SK-N-SH (cell line): ENCODE data around the gene CAPN7. TPM values are rescaled to one million over a fixed set of nuclear protein-coding genes. Genes with fewer than 3 reads are reported as not detected.

Source experiments
- CTCF ChIA-PET: fragments of 300-600, 350-600 bp; formaldehyde crosslinking; extraction: SDS; loops from one replicate; lab custom pipeline; 2021; lab: Yijun Ruan, JAX
- POLR2A ChIA-PET: fragments of 350-600 bp; sonication (Branson Sonifier 250); formaldehyde crosslinking; extraction: SDS; loops from one replicate; lab custom pipeline; 2020; ENCODE audit warnings: antibody characterized with exemption, inconsistent platforms; lab: Yijun Ruan, JAX
- DNase-seq: peaks from one replicate; pipeline ENCODE4 v3.0.0; 2012
- H2AFZ ChIP-seq: fragments of 200-600 bp; sonication (generic); 2 replicates; pipeline ENCODE4 v1.8.1; 2016; ENCODE audit warnings: antibody characterized with exemption, mild to moderate bottlenecking, low read depth
- H3F3A ChIP-seq: fragments of 200-600 bp; sonication (generic); replicated peaks from 2 replicates; pipeline ENCODE3; 2016; ENCODE audit warnings: antibody characterized with exemption, mild to moderate bottlenecking; ENCODE audit not compliant: insufficient read depth
- H3K27ac ChIP-seq, 2 experiments: fragments of 200-500 bp in 1 of 2; fragments of 200-600 bp in 1 of 2; sonication (Bioruptor generic) in 1 of 2; sonication (generic), shearing (Covaris generic) in 1 of 2; 2 replicates each; pipeline versions ENCODE4 v1.5.1 to v1.6.1; 2014 to 2016; ENCODE audit warnings: low read depth in 2 of 2, inconsistent platforms in 1 of 2, low read length in 1 of 2, mild to moderate bottlenecking in 1 of 2, mixed read lengths in 1 of 2
- H3K27me3 ChIP-seq: fragments of 200-600 bp; sonication (generic), shearing (Covaris generic); 2 replicates; pipeline ENCODE4 v1.6.1; 2016; ENCODE audit warnings: mixed run types; ENCODE audit not compliant: insufficient read depth
- H3K36me3 ChIP-seq, 2 experiments: fragments of 200-500 bp in 1 of 2; fragments of 200-600 bp in 1 of 2; sonication (Bioruptor generic) in 1 of 2; sonication (generic) in 1 of 2; replicated peaks in 1 of 2; 2 replicates each; pipeline versions ENCODE3 to v1.5.1; 2014 to 2016; ENCODE audit warnings: low read length in 1 of 2, mild to moderate bottlenecking in 1 of 2; ENCODE audit not compliant: insufficient read depth in 2 of 2, control insufficient read depth in 1 of 2
- H3K4me1 ChIP-seq, 2 experiments: fragments of 200-500 bp in 1 of 2; fragments of 200-600 bp in 1 of 2; sonication (Bioruptor generic) in 1 of 2; sonication (generic), shearing (Covaris generic) in 1 of 2; 2 replicates each; pipeline versions ENCODE4 v1.5.1 to v1.6.1; 2014 to 2016; ENCODE audit warnings: low read depth in 1 of 2, low read length in 1 of 2, mixed run types in 1 of 2; ENCODE audit not compliant: insufficient read depth in 2 of 2, control insufficient read depth in 1 of 2
- H3K4me2 ChIP-seq: fragments of 200-600 bp; sonication (generic), shearing (Covaris generic); 2 replicates; pipeline ENCODE4 v1.6.1; 2017; ENCODE audit warnings: mixed run types
- H3K4me3 ChIP-seq, 2 experiments: fragments of 200-500 bp in 1 of 2; fragments of 200-600 bp in 1 of 2; sonication (Bioruptor generic) in 1 of 2; sonication (generic), shearing (Covaris generic) in 1 of 2; 2 replicates each; pipeline versions ENCODE4 v1.5.1 to v1.8.1; 2014 to 2016; ENCODE audit warnings: low read depth in 2 of 2, inconsistent platforms in 1 of 2, low read length in 1 of 2, mild to moderate bottlenecking in 1 of 2, mixed read lengths in 1 of 2, moderate library complexity in 1 of 2
- H3K79me2 ChIP-seq: fragments of 200-600 bp; sonication (generic); 2 replicates; pipeline ENCODE4 v1.8.1; 2017; ENCODE audit warnings: mild to moderate bottlenecking; ENCODE audit not compliant: insufficient read depth
- H3K9ac ChIP-seq: fragments of 200-600 bp; sonication (generic); 2 replicates; pipeline ENCODE4 v1.6.1; 2017; ENCODE audit warnings: mixed run types
- H3K9me2 ChIP-seq: fragments of 200-600 bp; sonication (generic); 2 replicates; pipeline ENCODE4 v1.6.1; 2017; ENCODE audit warnings: mixed run types
- H3K9me3 ChIP-seq: fragments of 200-600 bp; sonication (generic); 2 replicates; pipeline ENCODE4 v1.6.1; 2017; ENCODE audit warnings: mixed run types, mild to moderate bottlenecking, moderate library complexity
- H4K20me1 ChIP-seq: fragments of 200-600 bp; sonication (generic); 2 replicates; pipeline ENCODE4 v1.6.1; 2017; ENCODE audit warnings: mild to moderate bottlenecking, mixed run types; ENCODE audit not compliant: insufficient read depth
- ELF1 ChIP-seq: IDR thresholded peaks from 2 replicates; pipeline ENCODE4 v1.4.0; 2012
- EZH2phosphoT487 ChIP-seq: fragments of 200-600 bp; sonication (generic); IDR thresholded peaks from 2 replicates; pipeline ENCODE4 v1.6.1; 2017; ENCODE audit warnings: low read depth, mixed run types, mild to moderate bottlenecking, antibody characterized with exemption, moderate library complexity, borderline replicate concordance
- FOXM1 ChIP-seq: IDR thresholded peaks from 2 replicates; pipeline ENCODE4 v1.4.0; 2012; ENCODE audit warnings: low read depth, mild to moderate bottlenecking
- GABPA ChIP-seq: IDR thresholded peaks from 2 replicates; pipeline ENCODE4 v1.4.0; 2012; ENCODE audit warnings: low read depth, mild to moderate bottlenecking
- MEF2A ChIP-seq: IDR thresholded peaks from 2 replicates; pipeline ENCODE4 v1.4.0; 2012; ENCODE audit warnings: low read depth, borderline replicate concordance
- MXI1 ChIP-seq: IDR thresholded peaks from 2 replicates; pipeline ENCODE4 v1.6.1; 2012; ENCODE audit warnings: mild to moderate bottlenecking, low read depth, low read length, improper control_type of control experiment
- NFIC ChIP-seq: IDR thresholded peaks from 2 replicates; pipeline ENCODE4 v1.4.0; 2012; ENCODE audit warnings: borderline replicate concordance
- RAD21 ChIP-seq: IDR thresholded peaks from 2 replicates; pipeline ENCODE4 v1.6.1; 2012; ENCODE audit warnings: mild to moderate bottlenecking, low read length
- RCOR1 ChIP-seq: fragments of 150-350 bp; IDR thresholded peaks from 2 replicates; pipeline ENCODE4 v1.6.1; 2017; ENCODE audit warnings: antibody characterized with exemption, low read length
- RFX5 ChIP-seq: IDR thresholded peaks from 2 replicates; pipeline ENCODE4 v1.6.1; 2012; ENCODE audit warnings: mild to moderate bottlenecking, improper control_type of control experiment, low read length
- RXRA ChIP-seq: IDR thresholded peaks from 2 replicates; pipeline ENCODE4 v1.4.0; 2012; ENCODE audit warnings: low read depth, mild to moderate bottlenecking, borderline replicate concordance
- SIN3A ChIP-seq: IDR thresholded peaks from 2 replicates; pipeline ENCODE4 v1.6.1; 2012; ENCODE audit warnings: low read depth, mild to moderate bottlenecking, low read length, moderate library complexity, borderline replicate concordance
- SMC3 ChIP-seq: IDR thresholded peaks from 2 replicates; pipeline ENCODE4 v1.6.1; 2012; ENCODE audit warnings: low read depth, low read length, improper control_type of control experiment
- TCF12 ChIP-seq: IDR thresholded peaks from 2 replicates; pipeline ENCODE4 v1.4.0; 2012
- TEAD4 ChIP-seq: IDR thresholded peaks from 2 replicates; pipeline ENCODE4 v1.4.0; 2012; ENCODE audit warnings: mild to moderate bottlenecking, borderline replicate concordance; ENCODE audit not compliant: insufficient read depth
- WGBS: methylation state at CpG from one replicate; pipeline ENCODE4 v1.1.6; 2017; ENCODE audit warnings: low lambda C conversion rate; 5-methylcytosine and 5-hydroxymethylcytosine counted together
- polyA plus RNA-seq, 3 experiments: library from polyadenylated mRNA; depleted of rRNA; stranded (reverse); fragments of >200 nt; gene quantifications; 2 replicates each; pipeline ENCODE4 v1.2.3, GENCODE V29; 2012
- TF ChIP-seq, protein P1 (sequence below): IDR thresholded peaks from 2 replicates; pipeline ENCODE4 v1.4.0; 2012; ENCODE audit warnings: low read depth
- TF ChIP-seq, protein P2 (sequence below): fragments of 200-600 bp; sonication (generic); IDR thresholded peaks from 2 replicates; pipeline ENCODE4 v1.6.1; 2017; ENCODE audit warnings: antibody characterized with exemption, mild to moderate bottlenecking, moderate library complexity
- TF ChIP-seq, protein P3 (sequence below): IDR thresholded peaks from 2 replicates; pipeline ENCODE4 v1.4.0; 2012; ENCODE audit warnings: low read depth, borderline replicate concordance
- TF ChIP-seq, protein P4 (sequence below): IDR thresholded peaks from 2 replicates; pipeline ENCODE4; 2012

Gene CAPN7
- polyA plus RNA-seq, 1 of the 3 experiments (the other 2 are of a cell fraction), result 7.3 TPM

DNA sequence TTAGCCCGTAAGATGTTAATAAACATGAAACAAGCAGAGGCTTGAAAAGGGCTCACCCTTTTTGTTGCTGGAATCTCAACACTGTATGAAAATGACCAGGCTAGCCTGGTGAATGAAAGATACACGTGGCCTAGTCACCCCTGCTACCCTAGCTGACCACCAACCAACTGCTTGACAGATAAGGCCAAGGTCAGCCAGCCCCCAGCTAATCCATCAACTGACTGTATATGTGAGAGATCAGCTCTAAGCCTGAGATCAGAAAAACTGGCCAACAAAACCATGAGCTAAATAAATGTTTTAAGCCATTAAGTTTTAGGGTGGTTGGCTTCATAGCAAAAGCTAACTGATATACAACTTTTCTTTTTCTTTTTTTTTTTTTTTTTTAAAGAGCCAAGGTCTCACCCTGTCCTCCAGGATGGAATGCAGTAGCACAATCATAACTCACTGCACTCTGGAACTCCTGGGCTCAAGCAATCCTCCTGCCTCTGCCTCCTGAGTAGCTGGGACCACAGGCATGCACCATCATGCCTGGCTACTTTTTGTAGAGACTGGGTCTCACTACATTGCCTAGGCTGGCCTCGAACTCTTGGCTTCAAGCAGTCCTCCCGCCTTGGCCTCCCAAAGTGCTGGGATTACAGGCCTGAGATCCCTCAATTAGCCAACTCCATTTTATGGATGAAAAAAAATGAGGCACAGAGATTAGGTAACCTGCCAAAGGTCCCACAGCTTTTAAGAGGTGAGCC, 91.7 kb downstream of the CAPN7 start:
- no peak overlapping the region for H3K9ac ChIP-seq
- no peaks in the 10 kb centered on the region for H3K9me2 ChIP-seq
- H3K4me1 ChIP-seq, result peaks cover 5 to 6% of the 10 kb centered on the region in 2 experiments; a peak in 2 of 4 replicates
- no peak overlapping the region for H3K27ac ChIP-seq
- ChIA-PET POLR2A (no interaction called here), CTCF (interaction anchor here (0.9 kb wide), 2 partner anchors 30 to 259 kb away, joined by 3 to 5 read pairs; no protein-coding TSS in a partner anchor)
- TF ChIP-seq TCF12 (no peak), RXRA (no peak), MXI1 (no peak), GABPA (no peak), TEAD4 (no peak), ELF1 (no peak), SIN3A (no peak), EZH2phosphoT487 (no peak)
- TF ChIP-seq, protein P1, sequence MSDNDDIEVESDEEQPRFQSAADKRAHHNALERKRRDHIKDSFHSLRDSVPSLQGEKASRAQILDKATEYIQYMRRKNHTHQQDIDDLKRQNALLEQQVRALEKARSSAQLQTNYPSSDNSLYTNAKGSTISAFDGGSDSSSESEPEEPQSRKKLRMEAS, result no peak
- TF ChIP-seq, protein P2, sequence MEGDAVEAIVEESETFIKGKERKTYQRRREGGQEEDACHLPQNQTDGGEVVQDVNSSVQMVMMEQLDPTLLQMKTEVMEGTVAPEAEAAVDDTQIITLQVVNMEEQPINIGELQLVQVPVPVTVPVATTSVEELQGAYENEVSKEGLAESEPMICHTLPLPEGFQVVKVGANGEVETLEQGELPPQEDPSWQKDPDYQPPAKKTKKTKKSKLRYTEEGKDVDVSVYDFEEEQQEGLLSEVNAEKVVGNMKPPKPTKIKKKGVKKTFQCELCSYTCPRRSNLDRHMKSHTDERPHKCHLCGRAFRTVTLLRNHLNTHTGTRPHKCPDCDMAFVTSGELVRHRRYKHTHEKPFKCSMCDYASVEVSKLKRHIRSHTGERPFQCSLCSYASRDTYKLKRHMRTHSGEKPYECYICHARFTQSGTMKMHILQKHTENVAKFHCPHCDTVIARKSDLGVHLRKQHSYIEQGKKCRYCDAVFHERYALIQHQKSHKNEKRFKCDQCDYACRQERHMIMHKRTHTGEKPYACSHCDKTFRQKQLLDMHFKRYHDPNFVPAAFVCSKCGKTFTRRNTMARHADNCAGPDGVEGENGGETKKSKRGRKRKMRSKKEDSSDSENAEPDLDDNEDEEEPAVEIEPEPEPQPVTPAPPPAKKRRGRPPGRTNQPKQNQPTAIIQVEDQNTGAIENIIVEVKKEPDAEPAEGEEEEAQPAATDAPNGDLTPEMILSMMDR, result no peak
- TF ChIP-seq, protein P3, sequence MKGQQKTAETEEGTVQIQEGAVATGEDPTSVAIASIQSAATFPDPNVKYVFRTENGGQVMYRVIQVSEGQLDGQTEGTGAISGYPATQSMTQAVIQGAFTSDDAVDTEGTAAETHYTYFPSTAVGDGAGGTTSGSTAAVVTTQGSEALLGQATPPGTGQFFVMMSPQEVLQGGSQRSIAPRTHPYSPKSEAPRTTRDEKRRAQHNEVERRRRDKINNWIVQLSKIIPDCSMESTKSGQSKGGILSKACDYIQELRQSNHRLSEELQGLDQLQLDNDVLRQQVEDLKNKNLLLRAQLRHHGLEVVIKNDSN, result no peak
- no peaks in the 10 kb centered on the region for H4K20me1 ChIP-seq
- 83% methylated on average over 3 of the region's 4 CpGs for WGBS
- H3K4me3 ChIP-seq, result no peak overlapping the region
- peaks cover 5% of the 10 kb centered on the region in 2 experiments for H3K36me3 ChIP-seq
- no peaks in the 10 kb centered on the region for H3K79me2 ChIP-seq
- DNase-seq, result no peak
- no peaks in the 10 kb centered on the region for H3K9me3 ChIP-seq
- H3F3A ChIP-seq, result no peaks in the 10 kb centered on the region
- no peak overlapping the region for H3K4me2 ChIP-seq
- no peaks in the 10 kb centered on the region for H3K27me3 ChIP-seq
- no peak overlapping the region for H2AFZ ChIP-seq

DNA sequence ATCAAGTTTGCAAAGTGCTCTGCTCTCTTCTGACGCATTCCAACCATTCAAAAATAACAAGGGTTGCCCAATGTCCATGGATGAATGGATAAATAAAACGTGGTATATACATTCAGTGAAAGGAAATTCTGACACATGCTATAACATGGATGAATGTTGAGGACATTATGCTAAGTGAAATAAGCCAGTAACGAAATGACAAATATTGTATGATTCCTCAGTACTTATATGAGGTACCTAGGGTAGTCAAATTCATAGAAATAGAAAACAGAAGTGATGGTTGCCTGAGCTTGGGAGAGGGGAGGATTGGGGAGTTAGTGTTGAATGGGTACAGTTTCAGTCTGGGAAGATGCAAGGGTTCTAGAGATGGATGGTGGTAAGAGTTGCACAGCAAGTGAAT, 92.5 kb downstream of the CAPN7 start:
- Histone ChIP-seq H2AFZ (no peak overlapping the region), H3K27ac (no peak overlapping the region), H3K79me2 (no peaks in the 10 kb centered on the region), H3K4me2 (no peak overlapping the region), H3K4me1 (peaks cover 0 to 6% of the 10 kb centered on the region in 2 experiments; a peak in 1 of 4 replicates)
- TF ChIP-seq EZH2phosphoT487 (no peak), NFIC (no peak), MEF2A (no peak), GABPA (no peak), TCF12 (no peak), RAD21 (no peak), SMC3 (no peak), FOXM1 (no peak), RFX5 (no peak), RXRA (no peak), RCOR1 (no peak), TEAD4 (no peak)
- TF ChIP-seq, protein P4, sequence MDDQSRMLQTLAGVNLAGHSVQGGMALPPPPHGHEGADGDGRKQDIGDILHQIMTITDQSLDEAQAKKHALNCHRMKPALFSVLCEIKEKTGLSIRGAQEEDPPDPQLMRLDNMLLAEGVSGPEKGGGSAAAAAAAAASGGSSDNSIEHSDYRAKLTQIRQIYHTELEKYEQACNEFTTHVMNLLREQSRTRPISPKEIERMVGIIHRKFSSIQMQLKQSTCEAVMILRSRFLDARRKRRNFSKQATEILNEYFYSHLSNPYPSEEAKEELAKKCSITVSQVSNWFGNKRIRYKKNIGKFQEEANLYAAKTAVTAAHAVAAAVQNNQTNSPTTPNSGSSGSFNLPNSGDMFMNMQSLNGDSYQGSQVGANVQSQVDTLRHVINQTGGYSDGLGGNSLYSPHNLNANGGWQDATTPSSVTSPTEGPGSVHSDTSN, result no peak
- TF ChIP-seq, all 33 proteins: peak for 0
- ChIA-PET POLR2A (no interaction called here), CTCF (no interaction called here)
- Histone ChIP-seq H3K4me3 (no peak overlapping the region), H4K20me1 (no peaks in the 10 kb centered on the region), H3K9me2 (no peaks in the 10 kb centered on the region), H3K9me3 (no peaks in the 10 kb centered on the region), H3K36me3 (peaks cover 5 to 11% of the 10 kb centered on the region in 2 experiments), H3F3A (no peaks in the 10 kb centered on the region), H3K9ac (no peak overlapping the region), H3K27me3 (no peaks in the 10 kb centered on the region)
- WGBS, result 71% methylated on average over 3 of the region's 3 CpGs
- DNase-seq, result no peak
